Parathyroid adenoma (tissue), 2 donors: Measurements from ENCODE around the gene SOWAHC.
"Not testable (repeated sequence)": the region's sequence is repeated elsewhere in the genome, so short reads cannot be mapped to it uniquely, and the experiment has no call there.

Source experiments
- H2AFZ ChIP-seq: fragments of 300-600 bp; sonication (generic); one replicate; pipeline ENCODE4 v1.7.0; 2017; ENCODE audit warnings: antibody characterized with exemption, mild to moderate bottlenecking
- H3K27ac ChIP-seq: fragments of 300-600 bp; sonication (generic); one replicate; pipeline ENCODE4 v1.7.0; 2017
- H3K27me3 ChIP-seq: fragments of 300-600 bp; sonication (generic); one replicate; pipeline ENCODE4 v1.7.0; 2017; ENCODE audit warnings: low read length; ENCODE audit not compliant: control insufficient read depth, insufficient read depth
- H3K36me3 ChIP-seq: fragments of 300-600 bp; sonication (generic); one replicate; pipeline ENCODE4 v1.7.0; 2017; ENCODE audit warnings: low read length; ENCODE audit not compliant: control insufficient read depth, insufficient read depth
- H3K4me1 ChIP-seq: fragments of 300-600 bp; sonication (generic); one replicate; pipeline ENCODE4 v1.7.0; 2017; ENCODE audit warnings: control low read depth
- H3K4me2 ChIP-seq: fragments of 300-600 bp; sonication (generic); one replicate; pipeline ENCODE4 v1.7.0; 2017; ENCODE audit warnings: low read length
- H3K4me3 ChIP-seq: fragments of 300-600 bp; sonication (generic); one replicate; pipeline ENCODE4 v1.7.0; 2017; ENCODE audit warnings: low read depth, low read length
- H3K79me2 ChIP-seq: fragments of 300-600 bp; sonication (generic); one replicate; pipeline ENCODE4 v1.7.0; 2017; ENCODE audit warnings: control low read depth
- H3K9ac ChIP-seq: fragments of 300-600 bp; sonication (generic); one replicate; pipeline ENCODE4 v1.7.0; 2017; ENCODE audit warnings: mild to moderate bottlenecking
- H3K9me3 ChIP-seq: fragments of 300-600 bp; sonication (generic); one replicate; pipeline ENCODE4 v1.7.0; 2017; ENCODE audit warnings: low read length; ENCODE audit not compliant: control insufficient read depth
- TF ChIP-seq, protein P1 (sequence below): fragments of 300-600 bp; sonication (generic); IDR thresholded peaks from one replicate; pipeline ENCODE4 v1.7.0; 2017; ENCODE audit warnings: antibody characterized with exemption, mild to moderate bottlenecking
- donor health status: primary hyperparathyroidism.

The SOWAHC gene

DNA sequence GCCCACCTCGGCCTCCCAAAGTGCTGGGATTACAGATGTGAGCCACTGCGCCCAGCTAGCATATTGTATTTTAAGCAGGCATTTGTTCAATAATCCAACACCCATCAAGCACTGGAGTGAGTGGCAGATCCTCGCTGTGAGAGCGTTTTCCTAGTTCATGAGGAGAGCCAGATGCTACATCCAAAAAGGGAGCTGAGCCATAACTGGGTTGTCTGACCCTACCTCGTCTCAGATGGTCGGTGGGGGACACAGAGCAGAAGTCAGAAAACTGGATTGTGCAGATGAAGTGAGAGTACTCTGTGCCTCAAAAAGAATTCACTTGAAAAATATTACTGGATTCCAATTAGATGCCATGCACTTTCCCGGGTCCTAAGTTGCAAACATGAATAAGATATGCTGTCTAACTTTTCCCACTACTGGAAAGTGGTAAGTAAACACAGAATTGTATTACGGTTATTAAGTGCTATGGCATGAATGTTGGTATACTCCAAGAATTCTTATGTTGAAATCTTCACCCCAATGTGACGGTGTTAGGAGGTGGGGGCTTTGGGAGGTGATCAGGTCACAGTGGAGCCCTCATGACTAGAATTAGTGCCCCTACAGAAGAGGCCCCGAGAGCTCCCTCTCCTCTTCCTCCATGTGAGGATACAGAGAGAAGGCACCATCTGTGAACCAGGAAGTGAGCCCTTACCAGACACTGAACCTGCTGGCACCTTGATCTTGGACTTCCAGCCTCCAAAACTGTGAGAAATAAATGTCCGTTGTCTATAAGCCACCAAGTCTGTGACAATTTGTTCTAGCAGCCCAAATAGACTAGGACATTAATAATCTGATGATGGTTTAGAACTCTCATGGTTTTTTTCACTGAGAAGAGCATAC lies 21.5 kb downstream of the SOWAHC start:
- Histone ChIP-seq H3K27me3 (no peaks in the 10 kb centered on the region), H3K27ac (no peak overlapping the region), H3K79me2 (no peaks in the 10 kb centered on the region)

DNA sequence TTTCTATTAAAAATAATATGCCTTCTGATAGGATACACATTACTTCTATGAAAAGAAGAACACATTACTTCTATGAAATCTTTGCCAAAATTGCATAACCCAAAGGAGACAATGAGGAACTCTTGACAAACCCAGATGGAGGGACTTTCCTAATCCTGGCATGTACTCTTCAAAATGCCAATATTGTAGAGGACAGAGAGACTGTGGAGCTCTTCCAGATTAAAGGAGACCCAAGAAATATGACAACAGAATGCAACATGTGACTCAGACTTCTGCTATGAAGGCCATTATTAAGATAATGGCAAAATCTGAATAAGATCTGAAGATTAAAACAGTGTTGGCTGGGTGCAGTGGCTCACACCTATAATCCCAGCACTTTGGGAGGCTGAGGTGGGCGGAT lies 22.2 kb downstream of the SOWAHC start:
- Histone ChIP-seq H3K27me3 (no peaks in the 10 kb centered on the region), H3K27ac (no peak overlapping the region), H2AFZ (no peak overlapping the region), H3K36me3 (no peaks in the 10 kb centered on the region), H3K4me1 (no peaks in the 10 kb centered on the region), H3K9me3 (no peaks in the 10 kb centered on the region), H3K4me2 (no peak overlapping the region), H3K9ac (no peak overlapping the region), H3K4me3 (no peak overlapping the region), H3K79me2 (no peaks in the 10 kb centered on the region)
- TF ChIP-seq, protein P1, sequence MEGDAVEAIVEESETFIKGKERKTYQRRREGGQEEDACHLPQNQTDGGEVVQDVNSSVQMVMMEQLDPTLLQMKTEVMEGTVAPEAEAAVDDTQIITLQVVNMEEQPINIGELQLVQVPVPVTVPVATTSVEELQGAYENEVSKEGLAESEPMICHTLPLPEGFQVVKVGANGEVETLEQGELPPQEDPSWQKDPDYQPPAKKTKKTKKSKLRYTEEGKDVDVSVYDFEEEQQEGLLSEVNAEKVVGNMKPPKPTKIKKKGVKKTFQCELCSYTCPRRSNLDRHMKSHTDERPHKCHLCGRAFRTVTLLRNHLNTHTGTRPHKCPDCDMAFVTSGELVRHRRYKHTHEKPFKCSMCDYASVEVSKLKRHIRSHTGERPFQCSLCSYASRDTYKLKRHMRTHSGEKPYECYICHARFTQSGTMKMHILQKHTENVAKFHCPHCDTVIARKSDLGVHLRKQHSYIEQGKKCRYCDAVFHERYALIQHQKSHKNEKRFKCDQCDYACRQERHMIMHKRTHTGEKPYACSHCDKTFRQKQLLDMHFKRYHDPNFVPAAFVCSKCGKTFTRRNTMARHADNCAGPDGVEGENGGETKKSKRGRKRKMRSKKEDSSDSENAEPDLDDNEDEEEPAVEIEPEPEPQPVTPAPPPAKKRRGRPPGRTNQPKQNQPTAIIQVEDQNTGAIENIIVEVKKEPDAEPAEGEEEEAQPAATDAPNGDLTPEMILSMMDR, result no peak

More for the DNA sequence above, 21.5 kb downstream of the SOWAHC start:
- no peak overlapping the region for H2AFZ ChIP-seq
- no peak overlapping the region for H3K4me3 ChIP-seq
- TF ChIP-seq, protein P1, result no peak
- no peaks in the 10 kb centered on the region for H3K4me1 ChIP-seq
- H3K9me3 ChIP-seq, result no peaks in the 10 kb centered on the region
- H3K9ac ChIP-seq, result no peak overlapping the region
- no peak overlapping the region for H3K4me2 ChIP-seq
- H3K36me3 ChIP-seq, result no peaks in the 10 kb centered on the region

DNA sequence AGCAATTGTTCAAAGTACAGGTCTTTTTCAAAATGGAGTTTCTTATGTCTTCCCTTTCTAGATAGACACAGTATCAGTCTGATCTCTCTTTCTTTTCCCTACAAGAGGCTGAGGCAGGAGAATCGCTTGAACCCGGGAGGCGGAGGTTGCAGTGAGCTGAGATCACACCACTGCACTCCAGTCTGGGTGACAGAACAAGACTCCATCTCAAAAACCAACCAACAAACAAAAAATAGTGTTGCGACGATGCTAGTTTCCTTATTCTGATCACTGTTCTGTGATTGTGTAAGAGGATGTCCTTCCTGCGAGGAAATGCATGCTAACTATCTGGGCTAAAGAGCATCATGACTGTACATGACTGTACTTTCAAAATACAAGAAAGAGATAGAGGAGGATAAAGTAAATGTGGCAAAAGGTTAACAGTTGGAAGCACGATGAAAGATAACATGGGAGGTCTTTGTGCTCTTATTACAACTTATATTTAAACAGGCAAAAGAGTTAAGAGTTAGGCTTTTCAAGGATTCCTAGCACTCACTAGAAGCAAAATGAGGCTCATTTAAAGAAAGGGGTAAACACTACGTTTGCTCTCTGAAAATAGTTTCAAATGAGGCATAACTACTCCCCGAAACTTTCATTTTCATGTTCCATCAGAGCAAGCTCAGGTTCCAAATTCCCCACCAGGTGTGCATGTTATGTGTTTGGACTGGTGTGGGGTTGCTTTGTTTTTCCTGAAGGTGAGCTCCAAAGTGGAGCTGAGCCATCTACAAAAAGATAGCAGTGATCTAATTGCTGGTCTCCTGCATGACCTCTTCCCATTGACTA lies 23.8 kb downstream of the SOWAHC start:
- Histone ChIP-seq H3K27ac (no peak overlapping the region), H2AFZ (no peak overlapping the region), H3K9me3 (no peaks in the 10 kb centered on the region), H3K79me2 (no peaks in the 10 kb centered on the region), H3K4me2 (no peak overlapping the region), H3K4me3 (no peak overlapping the region), H3K9ac (no peak overlapping the region), H3K36me3 (no peaks in the 10 kb centered on the region), H3K27me3 (no peaks in the 10 kb centered on the region), H3K4me1 (no peaks in the 10 kb centered on the region)
- TF ChIP-seq, protein P1, result no peak

DNA sequence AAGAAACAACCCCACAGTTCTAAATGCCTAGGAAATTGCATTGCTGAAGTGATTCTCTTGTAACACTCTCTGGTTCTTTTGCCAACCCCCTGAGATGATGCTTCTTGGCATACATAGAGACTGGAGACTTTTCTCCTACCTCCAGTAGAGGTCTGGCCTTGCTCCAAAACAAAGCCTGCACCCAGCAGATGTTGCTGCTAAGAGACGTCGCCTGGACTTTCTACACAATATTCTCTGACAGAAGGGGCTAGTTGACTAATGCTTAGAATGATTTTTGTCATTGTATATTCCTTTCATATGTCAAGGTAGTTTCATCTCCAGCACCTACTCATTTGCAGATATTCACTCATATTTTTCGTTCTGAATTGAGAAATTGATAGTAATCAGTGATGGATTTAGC lies 24.6 kb downstream of the SOWAHC start:
- H3K27me3 ChIP-seq, result no peaks in the 10 kb centered on the region
- no peak overlapping the region for H3K27ac ChIP-seq
- no peak overlapping the region for H2AFZ ChIP-seq
- TF ChIP-seq, protein P1, result no peak
- no peak overlapping the region for H3K9ac ChIP-seq
- no peaks in the 10 kb centered on the region for H3K79me2 ChIP-seq
- H3K4me3 ChIP-seq, result no peak overlapping the region
- no peaks in the 10 kb centered on the region for H3K4me1 ChIP-seq
- no peak overlapping the region for H3K4me2 ChIP-seq
- no peaks in the 10 kb centered on the region for H3K36me3 ChIP-seq
- H3K9me3 ChIP-seq, result no peaks in the 10 kb centered on the region

DNA sequence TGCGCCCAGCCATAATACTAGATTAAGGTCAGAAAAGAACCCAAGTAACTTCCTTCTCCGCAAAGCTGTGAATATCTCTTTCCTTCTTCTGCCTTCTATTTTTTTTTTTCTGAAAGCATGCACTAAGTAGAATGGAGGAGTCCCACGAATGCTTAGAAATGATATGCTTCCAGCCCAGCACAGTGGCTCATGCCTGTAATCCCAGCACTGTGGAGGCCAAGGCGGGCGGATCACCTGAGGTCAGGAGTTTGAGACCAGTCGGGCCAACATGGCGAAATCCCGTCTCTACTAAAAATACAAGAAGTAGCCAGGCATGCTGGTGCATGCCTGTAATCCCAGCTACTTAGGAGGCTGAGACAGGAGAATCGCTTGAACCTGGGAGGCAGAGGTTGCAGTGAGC lies 25.8 kb downstream of the SOWAHC start:
- not testable (repeated sequence) for H3K27me3 ChIP-seq, H3K4me3 ChIP-seq, H3K27ac ChIP-seq, H3K36me3 ChIP-seq, H3K79me2 ChIP-seq, H3K9me3 ChIP-seq, H3K4me2 ChIP-seq, H3K4me1 ChIP-seq, H3K9ac ChIP-seq, H2AFZ ChIP-seq
